ENCODE measurements around the gene ILK.

GRCh38 chr11:6618117-6619003 is 14.8 kb downstream of the ILK start:
- no peak for TF ChIP-seq POLR2A (IDR thresholded peaks at IDR 0.05)
- TF ChIP-seq, protein P1, sequence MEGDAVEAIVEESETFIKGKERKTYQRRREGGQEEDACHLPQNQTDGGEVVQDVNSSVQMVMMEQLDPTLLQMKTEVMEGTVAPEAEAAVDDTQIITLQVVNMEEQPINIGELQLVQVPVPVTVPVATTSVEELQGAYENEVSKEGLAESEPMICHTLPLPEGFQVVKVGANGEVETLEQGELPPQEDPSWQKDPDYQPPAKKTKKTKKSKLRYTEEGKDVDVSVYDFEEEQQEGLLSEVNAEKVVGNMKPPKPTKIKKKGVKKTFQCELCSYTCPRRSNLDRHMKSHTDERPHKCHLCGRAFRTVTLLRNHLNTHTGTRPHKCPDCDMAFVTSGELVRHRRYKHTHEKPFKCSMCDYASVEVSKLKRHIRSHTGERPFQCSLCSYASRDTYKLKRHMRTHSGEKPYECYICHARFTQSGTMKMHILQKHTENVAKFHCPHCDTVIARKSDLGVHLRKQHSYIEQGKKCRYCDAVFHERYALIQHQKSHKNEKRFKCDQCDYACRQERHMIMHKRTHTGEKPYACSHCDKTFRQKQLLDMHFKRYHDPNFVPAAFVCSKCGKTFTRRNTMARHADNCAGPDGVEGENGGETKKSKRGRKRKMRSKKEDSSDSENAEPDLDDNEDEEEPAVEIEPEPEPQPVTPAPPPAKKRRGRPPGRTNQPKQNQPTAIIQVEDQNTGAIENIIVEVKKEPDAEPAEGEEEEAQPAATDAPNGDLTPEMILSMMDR (IDR thresholded peaks at IDR 0.05), result no peak

All from testis (tissue), 2 donors.